ENCODE results near the gene FRMD7. TPM values are rescaled to one million over a fixed set of nuclear protein-coding genes. Genes with fewer than 3 reads are reported as not detected.

FRMD7 gene
- total RNA-seq: not detected

GRCh38 chrX:132127743-132128142 lies at the start of gene FRMD7:
Gene FRMD7 (minus strand): TSS chrX:132128020. CDS start chrX:132127844, 176 bp downstream.
- H3K27ac ChIP-seq: no peak within 1 kb of the TSS
- H3K9me3 ChIP-seq: no peaks in the 10 kb centered on the region
- TF ChIP-seq CTCF (IDR thresholded peaks at IDR 0.05 in 4 of 5, conservative IDR thresholded peaks at IDR 0.05 in 1 of 5) (no peak), POLR2A (IDR thresholded peaks at IDR 0.05) (no peak)
- no peaks in the 10 kb centered on the region for H3K4me1 ChIP-seq
- H3K27me3 ChIP-seq: no peaks in the 10 kb centered on the region
- intact Hi-C loops (cut with DNase I; ENCODE audit: low total_unique reads): no loop called here
- H3K4me3 ChIP-seq: no peak within 1 kb of the TSS
- in situ Hi-C loops (cut with MboI; ENCODE audit: low sequenced_read_pairs in 4 of 4): no loop called here
- DNase-seq: no peak
- no peak for ATAC-seq
- no peaks in the 10 kb centered on the region for H3K36me3 ChIP-seq

GRCh38 chrX:132173647-132174046 lies 45.8 kb upstream of the FRMD7 start:
- no peak for ATAC-seq
- H3K27ac ChIP-seq: no peak overlapping the region

GRCh38 chrX:132171881-132172280 lies 44.1 kb upstream of the FRMD7 start:
- TF ChIP-seq CTCF (IDR thresholded peaks at IDR 0.05 in 4 of 5, conservative IDR thresholded peaks at IDR 0.05 in 1 of 5): no peak
- no peak for TF ChIP-seq POLR2A (IDR thresholded peaks at IDR 0.05)
- in situ Hi-C loops (cut with MboI; ENCODE audit: low sequenced_read_pairs in 4 of 4) (no loop called here), intact Hi-C loops (cut with DNase I; ENCODE audit: low total_unique reads) (no loop called here)
- H3K27ac ChIP-seq: no peak overlapping the region
- no peak overlapping the region for H3K4me3 ChIP-seq
- H3K36me3 ChIP-seq: no peaks in the 10 kb centered on the region
- H3K9me3 ChIP-seq: no peaks in the 10 kb centered on the region
- no peaks in the 10 kb centered on the region for H3K27me3 ChIP-seq
- no peaks in the 10 kb centered on the region for H3K4me1 ChIP-seq
- ATAC-seq (no peak), DNase-seq (no peak)

More at GRCh38 chrX:132173647-132174046, 45.8 kb upstream of the FRMD7 start:
- intact Hi-C loops (cut with DNase I; ENCODE audit: low total_unique reads) (no loop called here), in situ Hi-C loops (cut with MboI; ENCODE audit: low sequenced_read_pairs in 4 of 4) (no loop called here)
- no peaks in the 10 kb centered on the region for H3K4me1 ChIP-seq
- H3K36me3 ChIP-seq: no peaks in the 10 kb centered on the region
- DNase-seq: no peak
- no peak overlapping the region for H3K4me3 ChIP-seq
- H3K27me3 ChIP-seq: no peaks in the 10 kb centered on the region
- H3K9me3 ChIP-seq: no peaks in the 10 kb centered on the region
- TF ChIP-seq CTCF (IDR thresholded peaks at IDR 0.05 in 4 of 5, conservative IDR thresholded peaks at IDR 0.05 in 1 of 5) (no peak), POLR2A (IDR thresholded peaks at IDR 0.05) (no peak)

GRCh38 chrX:132171478-132171877 lies 43.7 kb upstream of the FRMD7 start:
- no peaks in the 10 kb centered on the region for H3K36me3 ChIP-seq
- no peaks in the 10 kb centered on the region for H3K4me1 ChIP-seq
- DNase-seq: no peak
- no peaks in the 10 kb centered on the region for H3K9me3 ChIP-seq
- no peak overlapping the region for H3K4me3 ChIP-seq
- H3K27me3 ChIP-seq: no peaks in the 10 kb centered on the region
- TF ChIP-seq POLR2A (IDR thresholded peaks at IDR 0.05) (no peak), CTCF (IDR thresholded peaks at IDR 0.05 in 4 of 5, conservative IDR thresholded peaks at IDR 0.05 in 1 of 5) (peak in 1 of 5 experiments; percentile 36)
- intact Hi-C loops (cut with DNase I; ENCODE audit: low total_unique reads): no loop called here
- no peak overlapping the region for H3K27ac ChIP-seq
- in situ Hi-C loops (cut with MboI; ENCODE audit: low sequenced_read_pairs in 4 of 4): no loop called here
- no peak for ATAC-seq

- no peak for ATAC-seq
- no peaks in the 10 kb centered on the region for H3K36me3 ChIP-seq
- no peak for DNase-seq
- H3K4me3 ChIP-seq: no peak overlapping the region
- no peaks in the 10 kb centered on the region for H3K4me1 ChIP-seq
- no peak for TF ChIP-seq POLR2A (IDR thresholded peaks at IDR 0.05)
- no peak overlapping the region for H3K27ac ChIP-seq
- intact Hi-C loops (cut with DNase I; ENCODE audit: low total_unique reads): no loop called here
- no peaks in the 10 kb centered on the region for H3K9me3 ChIP-seq
- in situ Hi-C loops (cut with MboI; ENCODE audit: low sequenced_read_pairs in 4 of 4): no loop called here
- no peaks in the 10 kb centered on the region for H3K27me3 ChIP-seq
Observed at GRCh38 chrX:132169554-132169953, 41.7 kb upstream of the FRMD7 start.
